H9 (cell line): ENCODE data around the gene ASGR1. TPM values are rescaled to one million over a fixed set of nuclear protein-coding genes. Genes with fewer than 3 reads are reported as not detected.

Experiments
- DNase-seq: peaks from one replicate; pipeline ENCODE4 v3.0.0-alpha.2; 2017
- H2AFZ ChIP-seq: one replicate; pipeline ENCODE4 v1.6.1; 2013; ENCODE audit warnings: mild to moderate bottlenecking, low read length, control low read depth, moderate library complexity
- H2AK5ac ChIP-seq: 2 replicates; pipeline ENCODE4 v1.6.1; 2013; ENCODE audit warnings: low read length, control low read depth, mixed read lengths; ENCODE audit not compliant: insufficient read length
- H2BK120ac ChIP-seq: one replicate; pipeline ENCODE4 v1.6.1; 2013; ENCODE audit warnings: low read depth, mild to moderate bottlenecking, low read length, control low read depth, inconsistent platforms; ENCODE audit not compliant: poor library complexity, severe bottlenecking
- H2BK12ac ChIP-seq: 2 replicates; pipeline ENCODE4 v1.6.1; 2013; ENCODE audit warnings: low read length, control low read depth, mixed read lengths, low read depth; ENCODE audit not compliant: insufficient read length
- H2BK15ac ChIP-seq: 2 replicates; pipeline ENCODE4 v1.6.1; 2013; ENCODE audit warnings: low read depth, low read length, control low read depth
- H2BK20ac ChIP-seq: one replicate; pipeline ENCODE4 v1.6.1; 2013; ENCODE audit warnings: low read depth, mild to moderate bottlenecking, low read length, control low read depth, inconsistent platforms; ENCODE audit not compliant: poor library complexity, severe bottlenecking
- H2BK5ac ChIP-seq: 2 replicates; pipeline ENCODE4 v1.6.1; 2013; ENCODE audit warnings: low read length, control low read depth, mixed read lengths; ENCODE audit not compliant: insufficient read length
- H3K14ac ChIP-seq: 2 replicates; pipeline ENCODE4 v1.6.1; 2013; ENCODE audit warnings: low read length, control low read depth; ENCODE audit not compliant: insufficient read depth
- H3K18ac ChIP-seq: 2 replicates; pipeline ENCODE4 v1.6.1; 2013; ENCODE audit warnings: low read depth, mild to moderate bottlenecking, mixed read lengths, low read length, control low read depth; ENCODE audit not compliant: insufficient read length
- H3K23ac ChIP-seq: 2 replicates; pipeline ENCODE4 v1.6.1; 2013; ENCODE audit warnings: low read length, control low read depth, mixed read lengths, low read depth; ENCODE audit not compliant: insufficient read length
- H3K23me2 ChIP-seq: 2 replicates; pipeline ENCODE4 v1.6.1; 2013; ENCODE audit warnings: low read depth, mild to moderate bottlenecking, mixed read lengths, low read length, control low read depth; ENCODE audit not compliant: insufficient read length, poor library complexity, severe bottlenecking
- H3K27ac ChIP-seq: 2 replicates; pipeline ENCODE4 v1.5.1; 2013; ENCODE audit warnings: low read length, control low read depth, mixed read lengths, low read depth; ENCODE audit not compliant: insufficient read length
- H3K27me3 ChIP-seq: 2 replicates; pipeline ENCODE4 v1.6.1; 2013; ENCODE audit warnings: low read length, control low read depth, inconsistent platforms; ENCODE audit not compliant: insufficient read depth
- H3K4ac ChIP-seq: 2 replicates; pipeline ENCODE4 v1.6.1; 2013; ENCODE audit warnings: low read depth, mild to moderate bottlenecking, control low read depth, inconsistent platforms, low read length, moderate library complexity
- H3K4me1 ChIP-seq: 2 replicates; pipeline ENCODE4 v1.6.1; 2013; ENCODE audit warnings: low read length, control low read depth, inconsistent platforms; ENCODE audit not compliant: insufficient read depth
- H3K4me2 ChIP-seq: 2 replicates; pipeline ENCODE4 v1.6.1; 2013; ENCODE audit warnings: low read length, control low read depth, mixed read lengths; ENCODE audit not compliant: insufficient read length, insufficient read depth
- H3K56ac ChIP-seq: 2 replicates; pipeline ENCODE4 v1.6.1; 2013; ENCODE audit warnings: low read depth, mild to moderate bottlenecking, mixed read lengths, low read length, control low read depth; ENCODE audit not compliant: insufficient read length
- H3K79me1 ChIP-seq: 2 replicates; pipeline ENCODE4 v1.6.1; 2013; ENCODE audit warnings: low read depth, mild to moderate bottlenecking, moderate library complexity, low read length, control low read depth, inconsistent platforms; ENCODE audit not compliant: insufficient read depth, poor library complexity, severe bottlenecking
- H3K79me2 ChIP-seq: 2 replicates; pipeline ENCODE4 v1.6.1; 2013; ENCODE audit warnings: low read length, control low read depth, inconsistent platforms; ENCODE audit not compliant: insufficient read depth
- H3K9ac ChIP-seq: 2 replicates; pipeline ENCODE4 v1.6.1; 2013; ENCODE audit warnings: low read length, control low read depth, mixed read lengths; ENCODE audit not compliant: insufficient read length; ENCODE audit errors: extremely low read depth
- H3K9me3 ChIP-seq: one replicate; pipeline ENCODE4 v1.6.1; 2013; ENCODE audit warnings: low read depth, low read length, inconsistent platforms; ENCODE audit not compliant: control insufficient read depth
- H3T11ph ChIP-seq: one replicate; pipeline ENCODE4 v1.6.1; 2013; ENCODE audit warnings: mild to moderate bottlenecking, low read length, control low read depth, inconsistent platforms
- H4K20me1 ChIP-seq: one replicate; pipeline ENCODE4 v1.6.1; 2013; ENCODE audit not compliant: control insufficient read depth, insufficient read length, insufficient read depth
- H4K5ac ChIP-seq: 2 replicates; pipeline ENCODE4 v1.6.1; 2013; ENCODE audit warnings: low read depth, mild to moderate bottlenecking, mixed read lengths, low read length, control low read depth; ENCODE audit not compliant: insufficient read length
- H4K8ac ChIP-seq: replicated peaks from 2 replicates; pipeline ENCODE4 v1.6.1; 2013; ENCODE audit warnings: low read length, control low read depth, mixed read lengths, low read depth; ENCODE audit not compliant: insufficient read length
- H4K91ac ChIP-seq: 2 replicates; pipeline ENCODE4 v1.6.1; 2013; ENCODE audit warnings: low read depth, mild to moderate bottlenecking, moderate library complexity, mixed read lengths, low read length, control low read depth; ENCODE audit not compliant: insufficient read length
- H3K27ac Mint-ChIP-seq, 3 experiments: 2 replicates in 2 of 3; 3 replicates in 1 of 3; pipeline ENCODE4 v1.8.0; 2020 to 2021; ENCODE audit warnings: mixed read lengths in 3 of 3, mild to moderate bottlenecking in 1 of 3, moderate library complexity in 1 of 3
- H3K27me3 Mint-ChIP-seq: 2 replicates; pipeline ENCODE4 v1.8.0; 2021; ENCODE audit warnings: low read depth, mild to moderate bottlenecking, moderate library complexity, mixed read lengths
- H3K36me3 Mint-ChIP-seq, 3 experiments: 2 replicates in 2 of 3; 3 replicates in 1 of 3; pipeline ENCODE4 v1.8.0; 2020 to 2021; ENCODE audit warnings: low read depth in 3 of 3, mixed read lengths in 3 of 3; ENCODE audit not compliant: insufficient read depth in 1 of 3
- H3K4me1 Mint-ChIP-seq, 2 experiments: 2 replicates each; pipeline ENCODE4 v1.8.0; 2020; ENCODE audit warnings: mixed read lengths in 2 of 2
- H3K4me3 Mint-ChIP-seq, 2 experiments: 2 replicates in 1 of 2; 3 replicates in 1 of 2; pipeline ENCODE4 v1.8.0; 2020 to 2021; ENCODE audit warnings: mild to moderate bottlenecking in 2 of 2, mixed read lengths in 2 of 2, moderate library complexity in 1 of 2
- H3K9me3 Mint-ChIP-seq, 2 experiments: 2 replicates in 1 of 2; 3 replicates in 1 of 2; pipeline ENCODE4 v1.8.0; 2020; ENCODE audit warnings: mild to moderate bottlenecking in 2 of 2, mixed read lengths in 2 of 2, moderate library complexity in 1 of 2
- CTCF ChIP-seq: fragments of 200-600 bp; sonication (generic); conservative IDR thresholded peaks from 3 replicates; pipeline ENCODE4 v1.8.0; 2021; ENCODE audit warnings: antibody characterized with exemption, mild to moderate bottlenecking
- WGBS: extraction: QIAGEN DNeasy Blood & Tissue Kit; methylation state at CpG from one replicate; pipeline ENCODE4 v1.1.7; 2013; ENCODE audit warnings: missing lambda C conversion rate, low lambda C conversion rate, mixed read lengths; ENCODE audit not compliant: insufficient read length; ENCODE audit errors: extremely low coverage; 5-methylcytosine and 5-hydroxymethylcytosine counted together
- total RNA-seq: library from RNA; stranded (reverse); gene quantifications from 2 replicates; pipeline ENCODE4 v1.2.1, GENCODE V29; 2021

ASGR1 gene
- total RNA-seq, 1 experiment from 2014 or later: 5.9 TPM

DNA sequence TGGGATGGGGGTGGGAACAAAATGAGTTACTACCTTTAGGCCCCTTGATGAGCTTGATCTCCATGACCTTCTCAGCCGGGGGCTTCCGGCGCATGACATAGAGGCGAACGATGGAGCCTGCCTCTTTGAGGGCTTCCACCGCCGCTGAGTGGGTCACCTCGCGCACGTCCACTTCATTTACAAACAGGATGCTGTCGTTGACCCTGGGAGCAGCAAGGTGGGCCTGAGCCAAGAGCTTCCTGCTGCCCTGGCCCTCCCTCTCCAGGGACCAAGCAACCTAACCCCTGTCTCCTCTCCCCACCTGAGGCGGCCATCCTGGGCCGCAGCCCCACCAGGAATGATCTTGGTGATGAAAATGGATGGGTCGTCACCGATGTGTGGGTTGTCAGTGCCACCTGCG lies 24.2 kb upstream of the ASGR1 start:
- Histone ChIP-seq H3K27ac (no peak overlapping the region), H3K9ac (no peak overlapping the region), H2BK12ac (no peak overlapping the region), H2BK15ac (no peak overlapping the region), H4K20me1 (no peaks in the 10 kb centered on the region), H2AFZ (no peak overlapping the region), H3K18ac (no peak overlapping the region), H4K5ac (no peak overlapping the region), H4K91ac (no peak overlapping the region), H3K4me1 (peaks cover 1% of the 10 kb centered on the region; the same call in 1 of the 2 replicates), H3K27me3 (no peaks in the 10 kb centered on the region), H4K8ac (no peak overlapping the region), H3K4me2 (no peak overlapping the region), H3T11ph (no peak overlapping the region), H3K23ac (no peak overlapping the region), H3K56ac (no peak overlapping the region), H3K9me3 (no peaks in the 10 kb centered on the region), H3K23me2 (peaks cover 3% of the 10 kb centered on the region), H2BK20ac (no peak overlapping the region), H2AK5ac (no peak overlapping the region), H2BK120ac (no peak overlapping the region), H3K14ac (no peak overlapping the region), H3K4ac (no peak overlapping the region), H3K79me2 (no peaks in the 10 kb centered on the region), H2BK5ac (no peak overlapping the region), H3K79me1 (no peaks in the 10 kb centered on the region)
- Mint-ChIP-seq H3K9me3 (no peaks in the 10 kb centered on the region), H3K36me3 (peaks cover 22 to 38% (median 31%) of the 10 kb centered on the region in 3 experiments), H3K27ac (0 out of 7 replicates have a peak overlapping the region, but pooled peaks of 1 of the 3 experiments have one; percentile 55), H3K4me1 (peaks cover 24 to 34% of the 10 kb centered on the region in 2 experiments), H3K27me3 (no peaks in the 10 kb centered on the region; the same call in none of the 2 replicates), H3K4me3 (peak overlapping the region in 1 of 2 experiments; percentile 35; a peak in 1 of 5 replicates)
- DNase-seq: no peak
- TF ChIP-seq CTCF: no peak
- WGBS: no CpG with 5 or more reads among the region's 16 CpGs
